Astrocyte (in vitro differentiated cells and primary cell): ENCODE measurements around the gene TMEM114. TPM values are rescaled to one million over a fixed set of nuclear protein-coding genes. Genes with fewer than 3 reads are reported as not detected.

Experiments used
- DNase-seq: peaks from one replicate; pipeline ENCODE4 v3.0.0-alpha.2; 2010; ENCODE audit warnings: low read depth
- FAIRE-seq: peaks from 2 replicates; lab custom pipeline; 2011; peaks lifted over from hg19 to GRCh38; lab: Jason Lieb, UNC
- H2AFZ ChIP-seq: 2 replicates; pipeline ENCODE4 v1.6.0; 2012; ENCODE audit warnings: low read depth, low read length, inconsistent platforms
- H3K27ac ChIP-seq: 2 replicates; pipeline ENCODE4 v1.5.1; 2011; ENCODE audit warnings: low read depth, low read length, inconsistent platforms
- H3K27me3 ChIP-seq: 2 replicates; pipeline ENCODE4 v1.6.0; 2011; ENCODE audit warnings: low read length, inconsistent platforms; ENCODE audit not compliant: insufficient read depth
- H3K36me3 ChIP-seq: 2 replicates; pipeline ENCODE4 v1.5.1; 2011; ENCODE audit warnings: low read length, inconsistent platforms; ENCODE audit not compliant: insufficient read depth
- H3K4me1 ChIP-seq: 2 replicates; pipeline ENCODE4 v1.5.1; 2011; ENCODE audit warnings: low read length, inconsistent platforms; ENCODE audit not compliant: insufficient read depth
- H3K4me2 ChIP-seq: 2 replicates; pipeline ENCODE4 v1.6.0; 2012; ENCODE audit warnings: low read length, inconsistent platforms
- H3K4me3 ChIP-seq: 2 replicates; pipeline ENCODE4 v1.5.1; 2011; ENCODE audit warnings: low read depth, mild to moderate bottlenecking, low read length, inconsistent platforms; ENCODE audit not compliant: insufficient read depth
- H3K79me2 ChIP-seq: 2 replicates; pipeline ENCODE4 v1.6.0; 2012; ENCODE audit warnings: mild to moderate bottlenecking, low read length, inconsistent platforms; ENCODE audit not compliant: insufficient read depth
- H3K9ac ChIP-seq: 2 replicates; pipeline ENCODE4 v1.6.0; 2012; ENCODE audit warnings: mild to moderate bottlenecking, low read length, inconsistent platforms
- H3K9me3 ChIP-seq: 2 replicates; pipeline ENCODE4 v1.5.1; 2012; ENCODE audit warnings: low read depth, mild to moderate bottlenecking, low read length, inconsistent platforms; ENCODE audit not compliant: insufficient read depth
- H4K20me1 ChIP-seq: 2 replicates; pipeline ENCODE4 v1.6.0; 2012; ENCODE audit warnings: low read length, inconsistent platforms; ENCODE audit not compliant: insufficient read depth
- H3K27ac Mint-ChIP-seq: one replicate; pipeline ENCODE4 v1.8.0; 2021; ENCODE audit warnings: mild to moderate bottlenecking, mixed read lengths; ENCODE audit not compliant: unreplicated experiment
- H3K27me3 Mint-ChIP-seq: one replicate; pipeline ENCODE4 v1.8.0; 2021; ENCODE audit warnings: low read depth, mixed read lengths; ENCODE audit not compliant: unreplicated experiment
- H3K36me3 Mint-ChIP-seq: one replicate; pipeline ENCODE4 v1.8.0; 2021; ENCODE audit warnings: low read depth, mixed read lengths; ENCODE audit not compliant: unreplicated experiment
- H3K4me1 Mint-ChIP-seq: one replicate; pipeline ENCODE4 v1.8.0; 2021; ENCODE audit warnings: low read depth, mixed read lengths; ENCODE audit not compliant: unreplicated experiment
- H3K4me3 Mint-ChIP-seq: one replicate; pipeline ENCODE4 v1.8.0; 2021; ENCODE audit warnings: mild to moderate bottlenecking, moderate library complexity, mixed read lengths; ENCODE audit not compliant: unreplicated experiment
- H3K9me3 Mint-ChIP-seq: one replicate; pipeline ENCODE4 v1.8.0; 2021; ENCODE audit warnings: mild to moderate bottlenecking, mixed read lengths; ENCODE audit not compliant: unreplicated experiment
- CTCF ChIP-seq: IDR thresholded peaks from 2 replicates; pipeline ENCODE4 v1.5.1; 2011; ENCODE audit warnings: low read depth, mild to moderate bottlenecking, inconsistent platforms, low read length, moderate library complexity; ENCODE audit not compliant: insufficient read depth
- EZH2 ChIP-seq: IDR thresholded peaks from 2 replicates; pipeline ENCODE4 v1.6.1; 2012; ENCODE audit warnings: mild to moderate bottlenecking, low read length, inconsistent platforms; ENCODE audit not compliant: insufficient read depth
- total RNA-seq: library from RNA; stranded (reverse); gene quantifications from 2 replicates; pipeline ENCODE4 v1.2.1, GENCODE V29; 2021

TMEM114 gene
- total RNA-seq, 1 donor from 2014 or later, result not detected

GRCh38 chr16:8625491-8626087, 35.3 kb upstream of the TMEM114 start:
- peaks cover 49% of the 10 kb centered on the region for H3K79me2 ChIP-seq
- H2AFZ ChIP-seq, result no peak overlapping the region
- peaks cover 36% of the 10 kb centered on the region for H3K36me3 ChIP-seq
- no peak for FAIRE-seq
- no peaks in the 10 kb centered on the region for H3K9me3 ChIP-seq
- H3K36me3 Mint-ChIP-seq, result peaks cover 12% of the 10 kb centered on the region
- no peak overlapping the region for H3K9ac ChIP-seq
- H3K27me3 Mint-ChIP-seq, result no peaks in the 10 kb centered on the region
- TF ChIP-seq CTCF (no peak), EZH2 (no peak)
- peaks cover 9% of the 10 kb centered on the region for H3K4me1 Mint-ChIP-seq
- no peaks in the 10 kb centered on the region for H3K9me3 Mint-ChIP-seq
- peaks cover 60% of the 10 kb centered on the region for H4K20me1 ChIP-seq
- no peak for DNase-seq
- no peak overlapping the region for H3K4me2 ChIP-seq
- H3K27ac Mint-ChIP-seq, result no peak overlapping the region
- no peaks in the 10 kb centered on the region for H3K27me3 ChIP-seq
- H3K4me1 ChIP-seq, result peaks cover 12% of the 10 kb centered on the region
- H3K4me3 Mint-ChIP-seq, result no peak overlapping the region
- H3K4me3 ChIP-seq, result no peak overlapping the region
- no peak overlapping the region for H3K27ac ChIP-seq

GRCh38 chr16:8623634-8624033, 33.3 kb upstream of the TMEM114 start:
- H3K36me3 ChIP-seq, result peaks cover 25% of the 10 kb centered on the region
- no peak for FAIRE-seq
- H3K9ac ChIP-seq, result no peak overlapping the region
- H3K27ac ChIP-seq, result peak overlapping the region; percentile 6
- H3K27me3 ChIP-seq, result no peaks in the 10 kb centered on the region
- H3K4me2 ChIP-seq, result peak overlapping the region; percentile 96
- H3K4me1 Mint-ChIP-seq, result peaks cover 9% of the 10 kb centered on the region
- peak; percentile 17 for DNase-seq
- no peak overlapping the region for H2AFZ ChIP-seq
- no peaks in the 10 kb centered on the region for H3K27me3 Mint-ChIP-seq
- no peaks in the 10 kb centered on the region for H3K9me3 Mint-ChIP-seq
- H4K20me1 ChIP-seq, result peaks cover 46% of the 10 kb centered on the region
- H3K27ac Mint-ChIP-seq, result no peak overlapping the region
- H3K4me3 Mint-ChIP-seq, result no peak overlapping the region
- TF ChIP-seq CTCF (no peak), EZH2 (no peak)
- H3K4me1 ChIP-seq, result peaks cover 12% of the 10 kb centered on the region
- H3K9me3 ChIP-seq, result no peaks in the 10 kb centered on the region
- no peak overlapping the region for H3K4me3 ChIP-seq
- H3K36me3 Mint-ChIP-seq, result peaks cover 9% of the 10 kb centered on the region
- peaks cover 48% of the 10 kb centered on the region for H3K79me2 ChIP-seq

- H3K79me2 ChIP-seq, result peaks cover 46% of the 10 kb centered on the region
- peaks cover 5% of the 10 kb centered on the region for H3K36me3 Mint-ChIP-seq
- H3K27ac ChIP-seq, result peak overlapping the region; percentile 99
- peak overlapping the region; percentile 96 for H3K4me2 ChIP-seq
- H3K4me3 Mint-ChIP-seq, result peak overlapping the region; percentile 95
- peaks cover 35% of the 10 kb centered on the region for H4K20me1 ChIP-seq
- H3K9me3 ChIP-seq, result no peaks in the 10 kb centered on the region
- H3K27ac Mint-ChIP-seq, result peak overlapping the region; percentile 93
- DNase-seq, result no peak
- H3K9ac ChIP-seq, result peak overlapping the region; percentile 100
- no peak for FAIRE-seq
- H3K4me3 ChIP-seq, result peak overlapping the region; percentile 97
- peak overlapping the region; percentile 98 for H2AFZ ChIP-seq
- H3K4me1 Mint-ChIP-seq, result peaks cover 9% of the 10 kb centered on the region
- H3K27me3 Mint-ChIP-seq, result no peaks in the 10 kb centered on the region
- H3K36me3 ChIP-seq, result peaks cover 15% of the 10 kb centered on the region
- H3K4me1 ChIP-seq, result peaks cover 12% of the 10 kb centered on the region
- H3K9me3 Mint-ChIP-seq, result no peaks in the 10 kb centered on the region
- H3K27me3 ChIP-seq, result no peaks in the 10 kb centered on the region
- TF ChIP-seq CTCF, result no peak
Observed at GRCh38 chr16:8622315-8622656, 32.0 kb upstream of the TMEM114 start.
